SU-DHL-6 (cell line): Measurements from ENCODE around the gene GTF2IRD1.
A peak's percentile ranks its signal among the peaks of the same experiment; 100 is the strongest.
"Not testable (repeated sequence)": the region's sequence is repeated elsewhere in the genome, so short reads cannot be mapped to it uniquely, and the experiment has no call there.

Experiments used
- H2AFZ ChIP-seq: fragments of 200-600 bp; sonication (generic); 2 replicates; pipeline ENCODE4 v1.6.1; 2014; ENCODE audit warnings: low read depth, mild to moderate bottlenecking, moderate library complexity, mixed read lengths, antibody characterized with exemption, low read length; ENCODE audit not compliant: severe bottlenecking
- H3F3A ChIP-seq: fragments of 200-600 bp; shearing (Covaris generic); 2 replicates; pipeline ENCODE4 v1.6.0; 2016; ENCODE audit warnings: antibody characterized with exemption, mild to moderate bottlenecking; ENCODE audit not compliant: insufficient read depth
- H3K27ac ChIP-seq: fragments of 200-600 bp; sonication (generic); 2 replicates; pipeline ENCODE4 v1.5.1; 2016; ENCODE audit warnings: low read depth, mild to moderate bottlenecking, low read length, moderate library complexity, mixed read lengths
- H3K27me3 ChIP-seq: fragments of 200-600 bp; sonication (generic), shearing (Covaris generic); 2 replicates; pipeline ENCODE4 v1.6.0; 2014; ENCODE audit warnings: mild to moderate bottlenecking, low read length
- H3K36me3 ChIP-seq: fragments of 200-600 bp; sonication (generic); 2 replicates; pipeline ENCODE4 v1.6.1; 2014; ENCODE audit warnings: mild to moderate bottlenecking, low read length, mixed read lengths
- H3K4me2 ChIP-seq: fragments of 300-600, 200-600 bp; shearing (Covaris generic), sonication (generic); 2 replicates; pipeline ENCODE4 v1.6.0; 2014; ENCODE audit warnings: low read length, low read depth, mild to moderate bottlenecking; ENCODE audit not compliant: poor library complexity, severe bottlenecking
- H3K4me3 ChIP-seq: fragments of 200-600 bp; sonication (generic); 2 replicates; pipeline ENCODE4 v1.5.1; 2014; ENCODE audit warnings: antibody characterized with exemption, low read length, mild to moderate bottlenecking, mixed read lengths; ENCODE audit not compliant: insufficient read depth, poor library complexity, severe bottlenecking
- H3K79me2 ChIP-seq: fragments of 200-600 bp; sonication (generic); 2 replicates; pipeline ENCODE4 v1.6.1; 2014; ENCODE audit warnings: mild to moderate bottlenecking, low read length, moderate library complexity; ENCODE audit not compliant: insufficient read depth
- H3K9ac ChIP-seq: fragments of 200-600 bp; sonication (generic); 2 replicates; pipeline ENCODE4 v1.7.0; 2014; ENCODE audit warnings: mild to moderate bottlenecking, low read length
- H3K9me2 ChIP-seq: fragments of 200-600 bp; sonication (generic); replicated peaks from 2 replicates; pipeline ENCODE4 v1.6.1; 2014; ENCODE audit warnings: low read length; ENCODE audit not compliant: insufficient read depth
- H3K9me3 ChIP-seq: fragments of 200-600 bp; sonication (generic); 2 replicates; pipeline ENCODE4 v1.6.1; 2014; ENCODE audit warnings: low read length, mixed read lengths; ENCODE audit not compliant: insufficient read depth
- H4K20me1 ChIP-seq: fragments of 200-600 bp; sonication (generic); 2 replicates; pipeline ENCODE4 v1.6.1; 2014; ENCODE audit warnings: low read depth, mild to moderate bottlenecking, antibody characterized with exemption, low read length, moderate library complexity, mixed read lengths
- EZH2phosphoT487 ChIP-seq: fragments of 200-600 bp; sonication (generic), shearing (Covaris generic); conservative IDR thresholded peaks from 2 replicates; pipeline ENCODE4 v1.6.1; 2018; ENCODE audit warnings: mild to moderate bottlenecking, antibody characterized with exemption, low read length, moderate library complexity, mixed read lengths
- TF ChIP-seq, protein P1 (sequence below): fragments of 200-600 bp; sonication (generic); IDR thresholded peaks from one replicate; pipeline ENCODE4 v1.5.1; 2017; ENCODE audit warnings: antibody characterized with exemption, mild to moderate bottlenecking, low read length, moderate library complexity; ENCODE audit not compliant: insufficient read depth, poor library complexity, severe bottlenecking

The GTF2IRD1 gene

GRCh38 chr7:74535951-74536356, 82.2 kb downstream of the GTF2IRD1 start:
- H3K36me3 ChIP-seq: no peaks in the 10 kb centered on the region
- no peaks in the 10 kb centered on the region for H4K20me1 ChIP-seq
- H3K27me3 ChIP-seq: no peaks in the 10 kb centered on the region
- H2AFZ ChIP-seq: no peak overlapping the region
- H3K27ac ChIP-seq: no peak overlapping the region
- TF ChIP-seq, protein P1, sequence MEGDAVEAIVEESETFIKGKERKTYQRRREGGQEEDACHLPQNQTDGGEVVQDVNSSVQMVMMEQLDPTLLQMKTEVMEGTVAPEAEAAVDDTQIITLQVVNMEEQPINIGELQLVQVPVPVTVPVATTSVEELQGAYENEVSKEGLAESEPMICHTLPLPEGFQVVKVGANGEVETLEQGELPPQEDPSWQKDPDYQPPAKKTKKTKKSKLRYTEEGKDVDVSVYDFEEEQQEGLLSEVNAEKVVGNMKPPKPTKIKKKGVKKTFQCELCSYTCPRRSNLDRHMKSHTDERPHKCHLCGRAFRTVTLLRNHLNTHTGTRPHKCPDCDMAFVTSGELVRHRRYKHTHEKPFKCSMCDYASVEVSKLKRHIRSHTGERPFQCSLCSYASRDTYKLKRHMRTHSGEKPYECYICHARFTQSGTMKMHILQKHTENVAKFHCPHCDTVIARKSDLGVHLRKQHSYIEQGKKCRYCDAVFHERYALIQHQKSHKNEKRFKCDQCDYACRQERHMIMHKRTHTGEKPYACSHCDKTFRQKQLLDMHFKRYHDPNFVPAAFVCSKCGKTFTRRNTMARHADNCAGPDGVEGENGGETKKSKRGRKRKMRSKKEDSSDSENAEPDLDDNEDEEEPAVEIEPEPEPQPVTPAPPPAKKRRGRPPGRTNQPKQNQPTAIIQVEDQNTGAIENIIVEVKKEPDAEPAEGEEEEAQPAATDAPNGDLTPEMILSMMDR: no peak
- TF ChIP-seq EZH2phosphoT487: no peak
- H3K79me2 ChIP-seq: no peaks in the 10 kb centered on the region
- no peaks in the 10 kb centered on the region for H3K9me2 ChIP-seq
- no peak overlapping the region for H3K9ac ChIP-seq
- no peaks in the 10 kb centered on the region for H3F3A ChIP-seq
- no peaks in the 10 kb centered on the region for H3K9me3 ChIP-seq
- no peak overlapping the region for H3K4me2 ChIP-seq
- no peak overlapping the region for H3K4me3 ChIP-seq

DNA sequence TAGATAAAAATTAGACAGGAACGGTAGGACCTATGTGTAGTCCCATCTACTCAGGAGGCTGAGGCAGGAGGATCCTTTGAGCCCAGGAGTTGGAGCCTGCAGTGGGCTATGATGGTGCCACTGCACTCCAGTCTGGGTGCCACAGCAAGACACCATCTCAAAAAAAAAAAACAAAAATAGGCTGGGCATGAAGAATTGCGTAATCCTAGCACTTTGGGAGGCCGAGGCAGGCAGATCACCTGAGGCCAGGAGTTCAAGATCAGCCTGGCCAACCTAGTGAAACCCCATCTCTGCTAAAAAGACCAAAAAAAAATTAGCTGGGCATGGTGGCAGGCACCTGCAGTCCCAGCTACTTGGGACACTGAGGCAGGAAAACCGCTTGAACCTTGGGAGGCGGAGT, 88.2 kb downstream of the GTF2IRD1 start:
- not testable (repeated sequence) for H3K4me2 ChIP-seq, H3K36me3 ChIP-seq, H3K9me2 ChIP-seq, H3K4me3 ChIP-seq, H4K20me1 ChIP-seq, H2AFZ ChIP-seq, H3K79me2 ChIP-seq, H3K9ac ChIP-seq, H3K27ac ChIP-seq, H3K9me3 ChIP-seq, H3F3A ChIP-seq, H3K27me3 ChIP-seq

DNA sequence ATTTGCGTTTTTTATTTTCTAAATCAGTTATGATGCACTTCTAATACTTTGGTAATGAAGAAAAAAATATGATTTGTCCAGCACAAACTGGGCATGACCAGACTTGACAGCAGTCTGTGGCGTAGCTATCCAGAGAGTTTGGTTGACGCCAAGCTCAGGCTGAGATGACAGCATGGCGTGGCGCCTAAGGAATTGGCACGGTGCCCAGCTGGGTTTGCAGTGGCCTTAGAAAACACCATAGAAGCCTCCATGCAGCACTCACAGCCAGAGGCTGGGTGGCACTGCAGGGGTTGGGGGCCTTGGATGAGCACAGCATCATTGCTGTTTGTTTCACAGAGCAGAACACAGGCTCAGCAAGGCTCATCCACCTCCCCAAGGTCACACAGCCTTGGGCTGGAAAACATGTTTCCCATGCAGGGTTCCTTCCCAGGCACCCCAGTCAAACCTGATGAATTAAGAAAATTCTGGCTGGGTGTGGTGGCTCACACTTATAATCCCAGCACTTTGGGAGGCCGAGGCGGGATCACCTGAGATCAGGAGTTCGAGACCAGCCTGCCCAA, 88.9 kb downstream of the GTF2IRD1 start:
- H3K9ac ChIP-seq: no peak overlapping the region
- H3K27me3 ChIP-seq: no peaks in the 10 kb centered on the region
- H2AFZ ChIP-seq: no peak overlapping the region
- no peak for TF ChIP-seq EZH2phosphoT487
- TF ChIP-seq, protein P1: no peak
- H3K27ac ChIP-seq: no peak overlapping the region
- no peaks in the 10 kb centered on the region for H3K79me2 ChIP-seq
- H4K20me1 ChIP-seq: no peaks in the 10 kb centered on the region
- no peaks in the 10 kb centered on the region for H3K9me2 ChIP-seq
- H3K4me2 ChIP-seq: no peak overlapping the region
- H3K4me3 ChIP-seq: no peak overlapping the region
- H3F3A ChIP-seq: no peaks in the 10 kb centered on the region
- H3K9me3 ChIP-seq: no peaks in the 10 kb centered on the region
- H3K36me3 ChIP-seq: no peaks in the 10 kb centered on the region

GRCh38 chr7:74544706-74545469, 91.2 kb downstream of the GTF2IRD1 start:
- H3K9ac ChIP-seq: no peak overlapping the region
- no peaks in the 10 kb centered on the region for H3F3A ChIP-seq
- no peak overlapping the region for H3K27ac ChIP-seq
- TF ChIP-seq EZH2phosphoT487: no peak
- TF ChIP-seq, protein P1: peak; percentile 83
- H3K9me2 ChIP-seq: no peaks in the 10 kb centered on the region
- no peaks in the 10 kb centered on the region for H3K27me3 ChIP-seq
- no peaks in the 10 kb centered on the region for H4K20me1 ChIP-seq
- no peaks in the 10 kb centered on the region for H3K79me2 ChIP-seq
- H3K9me3 ChIP-seq: no peaks in the 10 kb centered on the region
- peak overlapping the region; percentile 1 for H2AFZ ChIP-seq
- H3K4me3 ChIP-seq: no peak overlapping the region
- H3K36me3 ChIP-seq: no peaks in the 10 kb centered on the region
- H3K4me2 ChIP-seq: no peak overlapping the region
